GM04503 (cell line): ENCODE data around the gene ARL6IP4.
"Not testable (repeated sequence)": the region's sequence is repeated elsewhere in the genome, so short reads cannot be mapped to it uniquely, and the experiment has no call there.

Experiments used
- DNase-seq: peaks from one replicate; pipeline ENCODE4 v3.0.0-alpha.2; 2012; ENCODE audit warnings: low read depth

ARL6IP4 gene

GRCh38 chr12:123011701-123012100 is 31.2 kb downstream of the ARL6IP4 start:
- no peak for DNase-seq

DNA sequence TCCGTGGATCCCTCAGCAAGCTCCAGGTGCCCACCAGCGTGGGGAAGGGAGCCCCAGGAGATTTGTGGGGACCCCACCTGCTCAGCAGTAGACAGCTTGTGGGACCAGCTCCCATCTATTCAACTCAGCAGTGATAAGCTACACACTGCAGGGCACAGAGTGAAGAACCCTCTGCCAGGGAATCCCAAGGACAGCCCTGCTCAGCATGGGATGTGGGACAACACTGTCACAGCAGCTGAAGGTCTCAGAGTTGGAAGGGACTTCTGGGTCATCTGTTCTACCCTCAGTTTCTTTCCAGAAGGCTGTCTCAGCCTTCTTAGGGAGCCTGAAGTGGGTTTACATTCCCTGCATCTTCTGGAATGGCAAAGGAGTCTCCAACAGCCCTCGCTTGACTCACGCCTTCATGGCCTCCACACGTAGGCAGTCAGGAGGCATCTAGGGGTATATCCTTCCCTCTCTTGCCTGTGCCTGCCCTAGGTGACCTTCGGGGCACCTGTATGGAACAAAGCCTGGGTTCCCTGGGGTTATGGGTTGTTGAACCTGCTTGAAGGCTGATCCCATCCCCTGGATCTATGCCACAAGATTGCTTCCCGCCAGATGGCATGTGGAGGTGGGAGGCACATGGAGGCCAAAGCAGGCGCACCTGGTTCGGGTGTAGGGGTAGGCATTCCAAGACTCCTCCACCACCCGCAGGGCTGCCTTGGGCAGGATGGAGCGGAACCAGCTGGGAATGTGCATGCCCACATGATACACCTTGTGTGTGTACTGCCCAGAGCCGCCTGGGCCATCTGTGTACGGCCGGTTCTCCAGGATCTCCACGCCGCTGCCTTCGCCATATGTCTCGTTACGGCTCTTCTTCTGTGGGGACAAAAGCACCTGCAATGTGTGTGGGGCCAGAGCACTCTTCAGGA is 33.0 kb downstream of the ARL6IP4 start:
- DNase-seq = no peak

GRCh38 chr12:123014473-123014872 is 34.0 kb downstream of the ARL6IP4 start:
- not testable (repeated sequence) for DNase-seq

- DNase-seq = no peak
Observed at GRCh38 chr12:123017753-123018152, 37.3 kb downstream of the ARL6IP4 start.

GRCh38 chr12:123019841-123020138 is 39.3 kb downstream of the ARL6IP4 start:
- no peak for DNase-seq

DNA sequence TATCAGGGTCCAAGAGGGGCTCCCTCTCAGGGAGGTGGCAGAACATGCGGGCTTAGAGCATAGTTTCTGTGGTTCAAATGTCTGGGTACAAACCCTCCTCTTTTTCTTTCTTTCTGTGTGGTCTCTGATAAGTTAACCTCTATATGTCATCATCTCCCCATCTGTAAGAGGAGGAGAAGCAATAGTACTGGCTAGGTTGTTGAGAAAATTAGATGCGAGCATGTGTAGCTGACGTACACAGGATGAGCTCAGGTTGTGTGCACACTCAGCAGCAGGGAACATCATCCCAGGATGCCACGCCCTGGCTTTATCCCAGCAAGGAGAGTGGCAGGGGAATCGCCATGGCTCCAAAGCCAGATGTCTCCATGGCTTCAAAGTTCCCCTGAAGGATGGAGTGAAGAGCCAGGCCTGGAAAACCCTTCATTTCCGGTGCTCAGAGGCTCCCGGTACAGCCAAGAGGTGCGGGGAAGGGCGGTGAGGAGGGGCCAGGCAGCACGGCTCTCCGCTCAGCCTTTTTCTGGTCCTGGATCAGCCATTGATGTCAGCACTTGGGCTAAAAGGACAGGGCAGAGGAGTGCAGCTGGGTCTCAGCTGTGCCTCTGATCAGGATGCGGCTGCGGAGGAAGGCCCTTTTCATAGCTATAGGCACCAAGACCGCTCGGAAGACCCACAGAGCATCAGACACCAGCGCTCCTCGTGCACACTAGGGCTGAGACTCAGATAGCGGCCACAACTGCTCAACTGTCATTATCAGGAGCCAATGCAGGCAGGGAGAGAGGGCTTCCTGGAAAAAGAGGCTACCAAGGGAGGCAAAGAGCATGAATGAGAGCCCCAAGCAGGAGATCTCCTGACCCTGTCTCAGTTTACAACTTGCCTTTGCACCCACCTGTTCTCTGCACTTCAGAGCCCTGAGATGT is 41.5 kb downstream of the ARL6IP4 start:
- no peak for DNase-seq

GRCh38 chr12:123022846-123023245 is 42.4 kb downstream of the ARL6IP4 start:
- no peak for DNase-seq

- no peak for DNase-seq
Observed at GRCh38 chr12:123024819-123025391, 44.4 kb downstream of the ARL6IP4 start.

- no peak for DNase-seq
Observed at GRCh38 chr12:123026094-123026853, 45.8 kb downstream of the ARL6IP4 start.

GRCh38 chr12:123027726-123028445 is 47.4 kb downstream of the ARL6IP4 start:
- no peak for DNase-seq

GRCh38 chr12:123028475-123028874 is 48.0 kb downstream of the ARL6IP4 start:
- DNase-seq = no peak

DNA sequence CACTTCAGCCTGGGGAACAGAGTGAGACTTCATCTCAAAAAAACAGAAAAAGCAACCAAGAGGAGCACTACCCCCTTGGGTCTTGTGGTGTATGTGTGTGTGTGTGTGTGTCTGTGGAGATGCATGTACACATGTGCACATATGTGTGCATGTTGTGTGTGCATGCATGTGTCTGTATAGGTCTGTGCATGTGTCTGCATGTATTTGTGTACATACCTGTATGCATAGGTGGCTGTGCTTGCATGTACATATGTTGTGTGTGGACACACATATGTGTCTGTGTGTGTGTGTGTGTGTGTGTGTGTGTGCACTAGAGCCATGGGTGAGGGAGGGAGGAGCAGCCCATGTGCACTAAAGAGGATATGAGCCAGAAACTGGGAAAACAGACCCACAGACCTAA is 49.1 kb downstream of the ARL6IP4 start:
- no peak for DNase-seq

- DNase-seq = no peak
Observed at GRCh38 chr12:123030686-123031085, 50.2 kb downstream of the ARL6IP4 start.

- DNase-seq = no peak
Observed at GRCh38 chr12:123031171-123031845, 50.8 kb downstream of the ARL6IP4 start.
